Muscle of back (tissue), 11 donors: ENCODE results near the gene FAM151A. TPM values are rescaled to one million over a fixed set of nuclear protein-coding genes. Genes with fewer than 3 reads are reported as not detected.

Experiments
- DNase-seq, 3 donors: peaks; one replicate each; pipeline versions ENCODE4 v3.0.0 to v3.0.0-alpha.2; 2013
- polyA plus RNA-seq, 10 donors: library from polyadenylated mRNA; unstranded; fragments of 120-200 nt; gene quantifications; one replicate each; pipeline ENCODE4 v1.2.1, GENCODE V29; 2013; ENCODE audit not compliant: insufficient read length in 10 of 10

Gene FAM151A
- polyA plus RNA-seq, 10 donors, result 0.19 to 1.4 (median 0.36) TPM; not detected in 1

DNA sequence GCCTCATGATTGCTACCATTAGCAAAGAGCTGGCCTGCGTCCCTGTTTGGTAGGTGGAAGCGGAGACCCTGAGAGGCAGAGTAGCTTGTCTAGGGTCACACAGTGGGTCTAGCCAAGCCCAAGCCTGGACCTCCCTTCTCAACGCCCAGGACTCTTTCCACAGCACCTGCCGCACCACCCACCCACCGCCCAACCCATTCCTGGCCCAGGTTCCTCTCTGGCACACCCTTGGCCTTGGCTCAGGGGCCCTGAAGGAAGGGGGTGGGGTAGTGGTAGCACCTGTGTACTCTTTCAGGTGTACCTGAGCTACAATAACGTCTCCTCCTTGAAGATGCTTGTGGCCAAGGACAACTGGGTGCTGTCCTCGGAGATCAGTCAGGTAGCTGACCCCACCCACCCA lies 19.3 kb downstream of the FAM151A start:
- DNase-seq, result no peak

DNA sequence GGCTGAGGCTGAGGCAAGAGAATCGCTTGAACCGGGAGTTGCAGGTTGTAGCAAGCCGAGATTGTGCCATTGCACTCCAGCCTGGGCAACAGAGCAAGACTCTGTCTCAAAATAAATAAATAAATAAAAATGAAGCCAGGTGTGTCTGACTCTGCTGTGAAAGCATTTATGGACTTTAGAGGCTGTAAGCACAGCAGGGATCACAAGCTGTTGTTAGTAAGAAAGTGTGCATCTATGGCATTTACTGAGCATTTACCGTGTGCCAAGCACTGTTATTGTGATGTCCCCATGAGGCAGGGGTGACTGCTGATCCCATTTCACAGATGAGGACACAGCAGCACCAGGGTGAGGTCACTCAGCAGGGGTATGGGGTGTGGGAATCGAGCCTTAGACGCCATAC lies 20.1 kb downstream of the FAM151A start:
- no peak for DNase-seq

DNA sequence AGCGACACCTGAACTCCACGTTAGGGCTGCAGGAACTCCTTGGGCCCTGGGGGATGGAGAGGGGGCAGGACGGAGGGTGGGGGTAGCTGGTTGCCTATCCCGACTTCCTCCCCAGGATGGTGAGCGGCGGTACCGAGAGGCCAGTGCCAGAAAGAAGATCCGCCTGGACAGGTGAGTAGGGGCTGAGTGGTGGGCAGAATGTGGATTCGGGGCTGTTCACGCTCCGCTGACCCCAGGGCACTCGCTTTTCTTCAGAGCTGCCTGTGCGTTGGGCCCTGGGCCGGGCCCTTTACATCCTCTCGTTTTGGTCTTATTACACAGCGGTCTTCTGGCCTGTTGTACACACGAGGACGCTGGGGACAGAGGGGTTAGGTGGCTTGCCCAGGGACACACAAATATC lies 20.8 kb downstream of the FAM151A start:
- DNase-seq, result no peak

DNA sequence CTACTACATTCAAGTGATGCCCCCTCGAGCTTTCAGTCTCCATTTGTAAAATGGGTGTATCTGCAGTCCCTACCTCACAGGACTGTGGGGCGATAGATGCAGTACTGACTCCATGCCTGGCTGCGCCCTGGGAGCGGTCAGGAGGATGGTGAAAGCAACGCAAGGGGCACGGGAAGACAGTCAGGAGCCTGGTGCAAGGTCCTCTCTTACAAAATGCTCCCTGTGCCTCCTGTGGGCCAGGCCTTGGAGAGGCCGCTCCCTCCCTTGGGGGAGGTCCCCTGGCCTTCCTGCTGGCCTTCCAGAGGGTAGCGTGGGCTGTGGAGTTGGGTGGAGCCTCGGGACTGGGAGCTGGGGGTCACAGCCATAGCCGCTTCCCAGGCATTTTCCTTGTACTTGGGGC lies 21.6 kb downstream of the FAM151A start:
- no peak for DNase-seq

DNA sequence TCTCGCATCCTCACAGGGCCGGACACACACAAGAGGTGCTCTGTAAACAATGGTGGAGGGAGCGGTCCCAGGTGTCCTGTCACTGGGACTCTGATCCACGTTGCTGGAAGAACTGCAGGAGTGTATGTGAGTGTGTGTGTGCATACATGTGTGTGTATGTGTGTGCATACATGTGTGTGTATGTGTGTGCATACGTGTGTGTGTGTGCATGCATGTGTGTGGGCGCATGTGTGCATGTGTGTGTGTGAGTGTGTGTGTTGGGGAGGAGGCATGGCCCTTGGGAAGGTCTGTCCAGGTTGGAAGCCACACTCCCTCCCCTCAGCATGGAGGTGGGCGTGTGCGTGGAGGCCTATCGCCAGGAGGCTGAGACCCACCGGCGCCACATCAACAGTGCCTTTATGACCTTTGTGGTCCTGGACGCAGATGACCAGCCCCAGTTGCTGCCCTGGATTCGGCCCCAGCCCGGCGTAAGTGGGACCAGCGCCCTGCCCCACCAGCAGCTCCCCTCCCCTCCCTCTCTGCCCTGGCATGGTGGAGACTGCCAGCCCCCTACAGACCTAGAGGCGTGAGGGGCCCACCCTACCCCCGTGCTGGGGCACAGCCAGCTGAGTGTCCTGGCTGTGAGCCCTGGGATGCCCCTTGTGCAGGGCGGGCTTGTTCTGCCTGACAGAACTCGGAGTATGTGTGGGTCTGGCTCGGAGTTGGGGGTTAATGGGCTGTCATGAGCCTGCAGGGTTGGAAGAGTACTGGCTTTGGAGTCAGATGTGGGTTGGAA lies 22.2 kb downstream of the FAM151A start:
- no peak for DNase-seq

DNA sequence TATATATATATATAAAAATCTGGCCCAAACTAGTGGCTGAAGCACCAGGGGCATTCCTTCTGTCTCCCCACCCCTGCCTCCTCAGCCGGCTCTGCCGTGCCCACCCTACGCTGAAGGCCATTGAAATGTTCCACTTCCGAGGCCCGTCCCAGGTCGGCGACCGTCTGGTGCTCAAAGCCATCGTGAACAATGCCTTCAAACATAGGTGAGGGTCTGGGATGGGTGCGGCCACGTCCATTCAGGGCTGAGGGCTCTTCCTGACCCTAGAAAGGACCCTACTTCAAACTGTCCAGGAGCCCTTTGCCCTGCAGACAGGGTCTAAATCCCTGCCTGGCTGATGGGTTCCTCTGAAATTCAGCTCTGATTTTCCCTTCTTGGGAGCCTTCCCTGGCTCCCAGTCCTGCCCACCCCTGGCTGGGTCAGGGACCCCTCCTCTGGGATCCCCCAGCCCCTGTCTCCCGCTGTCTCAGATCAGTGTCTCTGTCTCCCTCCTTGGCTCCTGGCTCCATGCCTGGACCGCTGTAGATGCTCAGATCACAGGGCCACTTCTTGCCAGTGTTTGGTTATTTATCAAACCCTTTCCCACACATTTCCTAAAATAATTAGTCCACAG lies 24.0 kb downstream of the FAM151A start:
- DNase-seq, result no peak

DNA sequence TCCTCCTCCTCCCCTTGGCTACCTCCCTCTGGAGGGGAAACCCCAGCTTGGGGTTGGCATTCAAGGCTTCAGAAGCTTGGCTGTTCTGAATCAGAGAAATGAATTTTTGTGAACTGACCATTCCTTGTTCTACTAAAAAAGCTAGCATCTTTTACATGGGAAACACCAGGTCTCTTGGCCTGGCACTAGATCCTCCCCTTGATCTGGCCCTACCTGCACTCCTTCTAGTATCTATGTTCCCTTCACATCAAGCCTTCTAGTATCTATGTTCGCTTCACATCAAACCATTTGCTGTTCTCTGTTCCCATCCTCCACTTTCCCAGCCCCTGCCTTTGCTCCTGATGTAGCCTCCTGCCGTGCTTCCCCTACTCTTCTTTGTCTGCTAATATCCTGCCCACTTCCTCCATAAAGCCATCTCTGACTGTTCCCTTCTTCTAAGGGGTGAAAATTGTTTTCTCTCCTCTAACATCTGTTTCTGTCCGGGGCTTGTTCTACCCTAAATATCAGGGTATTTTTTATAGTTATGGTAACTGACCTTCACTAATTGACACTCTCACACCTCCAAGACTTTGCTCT lies 25.8 kb downstream of the FAM151A start:
- DNase-seq, result no peak

DNA sequence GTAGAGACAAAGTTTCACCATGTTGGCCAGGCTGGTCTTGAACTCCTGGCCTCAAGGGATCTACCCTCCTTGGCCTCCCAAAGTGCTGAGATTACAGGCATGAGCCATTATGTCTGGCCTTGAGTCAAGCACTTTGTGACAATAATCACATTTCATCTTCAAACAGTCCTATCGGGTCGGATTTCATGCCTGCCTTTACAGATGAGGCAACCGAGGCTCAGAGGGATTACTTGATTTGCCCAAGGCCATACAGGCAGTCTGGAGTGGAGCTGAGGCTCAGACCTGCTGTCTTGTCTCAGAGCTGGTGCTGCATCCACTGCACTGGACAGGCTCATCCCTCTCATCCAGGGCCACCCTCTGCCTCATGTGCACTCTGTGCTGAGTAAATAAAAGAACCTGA lies 26.6 kb downstream of the FAM151A start:
- no peak for DNase-seq

DNA sequence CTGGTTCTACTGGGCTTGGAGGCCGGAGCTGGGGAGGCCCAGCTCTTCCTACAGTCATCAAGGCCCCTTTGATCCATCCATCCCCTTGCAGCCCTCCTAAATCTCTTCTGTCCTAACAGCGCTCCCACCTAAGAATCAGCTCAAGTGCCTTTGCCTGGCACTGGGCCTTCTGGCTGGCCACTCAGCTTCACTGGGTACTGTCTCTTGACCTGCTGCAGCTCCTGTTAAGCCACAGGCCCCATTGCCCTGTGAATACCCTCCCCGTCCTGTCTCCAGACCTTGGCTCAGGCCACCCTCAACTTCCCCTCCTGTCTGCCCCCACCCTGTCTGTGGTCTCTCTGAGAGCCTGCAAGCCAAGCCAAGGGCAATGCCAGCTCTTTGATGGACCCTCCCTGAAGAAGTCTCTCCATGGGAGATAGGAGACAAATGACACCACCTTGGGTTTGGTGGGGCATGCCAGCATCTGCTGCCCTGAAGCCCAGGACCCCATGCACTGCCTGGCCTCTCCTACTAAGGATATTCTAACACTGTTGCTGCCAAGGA lies 27.3 kb downstream of the FAM151A start:
- DNase-seq, result no peak

DNA sequence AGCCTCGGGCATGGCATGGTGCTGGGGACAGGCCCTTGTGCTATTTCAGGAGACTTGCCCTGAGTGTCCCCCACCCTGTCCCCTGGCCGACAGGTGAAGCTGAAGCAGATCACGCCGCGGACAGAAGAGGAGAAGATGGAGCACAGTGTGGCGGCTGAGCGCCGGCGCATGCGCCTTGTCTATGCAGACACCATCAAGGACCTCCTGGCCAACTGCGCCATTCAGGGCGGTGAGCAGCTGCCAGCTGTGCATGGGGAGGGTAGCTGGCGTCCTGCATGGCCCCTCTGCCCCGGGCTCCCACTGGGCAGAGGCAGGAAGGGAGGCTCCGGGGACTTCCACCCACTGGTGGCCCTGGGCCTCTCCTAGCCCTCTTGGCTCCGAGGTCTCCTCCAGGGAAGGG lies 28.9 kb downstream of the FAM151A start:
- no peak for DNase-seq

DNA sequence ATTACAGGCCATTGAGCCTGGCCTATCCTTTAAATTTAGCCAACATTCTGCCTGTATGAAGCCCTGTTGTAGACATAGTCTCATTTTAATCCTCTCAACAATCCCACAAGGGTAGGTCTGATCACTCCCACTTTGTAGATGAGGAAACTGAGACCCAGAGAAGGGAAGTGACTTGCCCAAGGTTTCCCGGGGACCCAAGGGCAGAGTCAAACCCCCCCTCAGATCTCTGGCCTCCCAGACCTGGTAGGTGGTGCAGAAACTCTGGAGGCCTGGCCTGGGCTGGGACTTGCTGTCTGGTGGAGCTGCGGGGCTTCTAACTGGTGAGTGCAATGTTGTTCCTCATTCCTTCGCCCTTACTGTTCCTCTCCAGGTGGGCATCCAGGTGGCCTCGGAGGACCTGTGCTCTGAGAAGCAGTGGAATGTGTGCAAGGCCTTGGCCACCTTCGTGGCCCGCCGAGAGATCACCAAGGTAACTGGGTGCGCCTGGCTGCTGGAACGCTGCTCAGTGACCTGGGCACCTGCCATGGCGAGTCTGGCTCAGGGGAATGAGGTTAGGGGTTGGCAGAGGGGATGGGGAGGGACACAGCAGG lies 29.7 kb downstream of the FAM151A start:
- DNase-seq, result no peak

DNA sequence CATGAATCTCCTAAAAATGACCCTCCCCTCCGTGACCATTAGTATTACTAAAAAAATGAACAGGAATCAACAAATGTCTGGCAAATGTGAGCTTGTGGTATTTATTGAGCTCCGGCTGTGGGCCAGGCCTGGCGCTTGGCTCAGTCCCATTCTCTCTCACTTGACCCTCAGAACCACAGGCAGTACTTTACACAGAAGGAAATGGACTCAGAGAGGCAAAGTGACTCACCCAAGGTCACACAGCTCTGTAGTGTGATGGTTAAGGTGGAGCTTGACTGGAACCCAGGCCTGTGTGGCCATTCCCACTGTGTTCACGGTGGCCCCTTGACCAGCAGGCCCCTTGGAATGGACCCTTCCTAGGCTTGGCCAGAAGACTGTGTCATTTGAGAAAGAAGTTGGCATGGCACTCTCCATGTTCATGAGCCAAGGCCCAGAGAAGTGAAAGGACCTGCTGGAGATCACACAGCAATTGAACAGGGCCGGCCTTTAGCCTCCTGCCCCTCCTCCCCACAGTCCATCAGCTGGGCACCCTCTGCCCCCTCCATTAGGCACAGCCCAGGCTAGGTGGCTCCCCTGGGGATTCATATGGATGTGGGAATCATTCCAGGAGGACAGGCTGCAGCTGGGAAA lies 32.1 kb downstream of the FAM151A start:
- DNase-seq, result no peak

DNA sequence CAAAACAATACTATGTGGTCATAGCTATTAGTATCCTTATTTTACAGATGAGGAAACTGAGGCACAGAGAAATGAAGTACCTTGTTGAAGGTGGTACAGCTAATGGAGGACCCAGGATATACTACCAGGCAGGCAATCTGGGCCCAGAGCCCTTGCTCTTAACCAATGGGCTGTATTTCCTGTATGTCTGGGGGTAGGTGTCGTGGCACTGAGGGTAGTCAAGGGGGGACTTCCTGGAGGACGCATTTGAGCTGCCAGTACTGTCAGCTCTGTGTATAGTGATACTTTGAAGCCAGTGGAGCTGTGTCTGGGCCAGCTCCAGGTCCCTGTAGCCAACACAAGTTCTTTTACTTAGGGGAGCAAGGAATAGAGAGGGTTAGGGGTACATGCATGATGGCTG lies 34.9 kb downstream of the FAM151A start:
- no peak for DNase-seq

DNA sequence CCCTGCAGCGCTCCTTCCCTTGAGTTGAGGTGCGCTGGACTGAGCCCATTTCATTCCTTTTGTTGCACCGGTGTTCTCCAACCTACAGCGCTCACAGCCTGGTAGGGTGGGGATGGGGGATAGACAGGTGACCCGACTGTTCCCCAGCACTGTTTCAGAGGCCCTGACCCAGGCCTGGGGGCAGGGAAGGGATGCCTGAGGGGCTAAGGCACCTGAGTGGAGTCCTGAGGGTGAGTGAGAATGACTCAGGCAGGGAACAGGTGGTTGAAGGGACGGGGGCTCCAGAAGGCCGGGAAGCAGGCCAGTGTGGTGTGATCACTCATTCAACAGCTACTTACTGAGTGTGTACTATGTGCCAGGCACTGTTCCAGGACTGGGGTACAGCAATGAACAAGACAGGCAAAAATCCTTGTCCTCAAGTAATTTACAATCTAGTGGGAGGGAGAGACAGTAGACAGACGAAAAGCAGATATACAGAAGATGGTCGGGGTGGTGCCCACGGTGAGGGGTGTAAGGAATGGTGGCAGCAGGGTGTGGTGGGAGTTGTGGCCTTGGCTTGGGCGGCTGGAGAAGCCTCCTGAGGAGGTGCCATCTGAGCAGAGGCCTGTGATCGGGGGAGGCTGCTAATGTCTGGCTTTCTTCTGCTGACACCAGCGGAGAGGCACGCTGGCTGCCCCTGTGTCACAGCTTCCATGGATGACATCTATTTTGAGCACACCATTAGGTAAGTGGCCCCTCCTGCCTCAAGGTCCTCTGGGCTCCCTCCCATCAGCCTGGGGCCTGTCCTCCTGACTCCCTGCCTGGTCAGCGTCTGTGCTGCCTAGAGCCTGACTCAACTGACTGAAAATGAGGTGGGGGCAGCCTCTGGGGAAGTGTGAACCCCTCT lies 37.9 kb downstream of the FAM151A start:
- DNase-seq, result no peak

DNA sequence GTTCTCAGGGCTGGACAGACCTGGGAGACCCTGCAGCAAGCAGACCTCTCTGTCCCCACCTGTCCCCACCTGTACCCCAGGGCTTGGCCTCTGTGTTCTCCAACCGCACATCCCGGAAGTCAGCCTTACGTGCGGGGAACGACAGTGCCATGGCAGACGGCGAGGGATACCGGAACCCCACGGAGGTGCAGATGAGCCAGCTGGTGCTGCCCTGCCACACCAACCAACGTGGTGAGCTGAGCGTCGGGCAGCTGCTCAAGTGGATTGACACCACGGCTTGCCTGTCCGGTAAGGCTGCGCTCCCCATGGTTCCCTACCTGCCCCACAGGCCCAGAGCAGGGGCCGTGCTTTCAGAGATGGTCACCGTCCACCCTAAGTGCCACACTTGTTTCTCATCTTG lies 38.8 kb downstream of the FAM151A start:
- no peak for DNase-seq

DNA sequence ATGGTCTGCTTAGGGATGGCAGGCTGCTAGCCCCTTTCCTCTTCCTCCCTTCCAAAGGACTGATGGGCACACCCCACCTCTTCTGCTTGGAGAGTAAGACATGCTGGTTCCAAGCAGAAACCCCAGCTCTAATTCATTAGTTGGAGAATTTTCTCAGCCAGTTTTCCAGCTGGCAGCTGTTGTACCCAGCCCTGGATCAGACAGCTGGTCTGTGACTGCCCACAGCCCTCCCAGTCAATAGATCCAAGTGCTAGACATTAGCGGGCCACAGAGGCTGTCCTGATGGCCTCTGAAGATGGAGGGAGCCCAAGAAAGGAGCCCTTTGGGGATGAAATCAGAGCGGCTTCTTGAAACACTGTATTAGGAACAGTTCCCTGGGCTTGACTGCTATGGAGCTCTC lies 39.5 kb downstream of the FAM151A start:
- peak; percentile 49 to 73 (median 59) for DNase-seq

DNA sequence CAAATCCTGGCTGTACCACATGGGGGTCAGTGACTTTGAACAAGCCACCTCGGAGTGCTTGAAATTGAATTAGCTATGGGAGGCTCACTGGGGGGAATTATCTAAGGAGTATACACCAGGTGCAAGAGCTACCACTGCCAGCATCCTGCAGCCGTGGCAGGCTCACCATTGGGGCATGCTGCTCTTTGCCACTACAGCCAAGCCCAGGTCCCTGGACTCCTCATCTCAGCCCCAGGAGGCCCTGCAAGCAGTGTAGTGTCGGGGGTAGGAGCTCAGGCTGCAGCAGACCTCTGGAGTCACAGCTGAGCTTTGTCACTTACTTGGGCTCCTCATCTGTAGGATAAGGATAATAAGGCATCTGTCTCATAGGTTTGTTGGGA lies 40.0 kb downstream of the FAM151A start:
- DNase-seq, result no peak

DNA sequence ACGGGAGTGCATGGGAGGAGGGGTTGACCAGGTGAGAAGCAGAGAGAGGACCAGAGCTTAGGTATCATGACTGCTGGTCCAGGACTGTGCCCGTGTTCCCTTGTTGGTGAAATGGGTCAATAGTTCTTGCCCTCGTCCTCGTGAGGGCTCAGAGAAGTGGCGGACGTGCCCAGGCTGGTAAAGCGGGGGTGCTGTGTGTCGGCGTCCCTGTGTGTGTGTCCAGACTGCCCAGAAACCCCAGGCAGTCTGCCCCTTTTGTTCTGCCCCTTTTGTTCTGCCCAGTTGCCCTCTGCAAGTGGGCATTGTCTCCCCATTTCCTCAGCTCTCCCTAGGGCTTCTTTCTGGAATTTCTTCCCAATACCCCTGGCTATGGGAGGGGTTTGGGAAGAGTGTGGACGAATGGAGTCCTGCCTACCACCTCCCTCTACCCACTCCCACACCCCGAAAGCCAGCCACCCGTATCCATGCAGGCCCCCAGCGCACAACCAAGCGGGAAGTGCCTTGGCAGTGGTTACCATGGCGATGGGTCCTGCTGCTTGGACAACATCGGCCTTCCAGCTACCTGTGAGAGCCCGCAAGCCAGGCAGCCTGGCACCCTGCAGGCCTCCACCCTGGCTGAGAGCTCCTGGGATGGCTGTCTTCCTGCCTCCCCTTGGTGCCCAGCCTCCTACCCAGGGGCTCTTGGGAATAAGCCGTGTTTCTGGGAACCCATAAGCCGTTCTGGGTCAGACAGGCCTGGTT lies 40.6 kb downstream of the FAM151A start:
- DNase-seq, result no peak

DNA sequence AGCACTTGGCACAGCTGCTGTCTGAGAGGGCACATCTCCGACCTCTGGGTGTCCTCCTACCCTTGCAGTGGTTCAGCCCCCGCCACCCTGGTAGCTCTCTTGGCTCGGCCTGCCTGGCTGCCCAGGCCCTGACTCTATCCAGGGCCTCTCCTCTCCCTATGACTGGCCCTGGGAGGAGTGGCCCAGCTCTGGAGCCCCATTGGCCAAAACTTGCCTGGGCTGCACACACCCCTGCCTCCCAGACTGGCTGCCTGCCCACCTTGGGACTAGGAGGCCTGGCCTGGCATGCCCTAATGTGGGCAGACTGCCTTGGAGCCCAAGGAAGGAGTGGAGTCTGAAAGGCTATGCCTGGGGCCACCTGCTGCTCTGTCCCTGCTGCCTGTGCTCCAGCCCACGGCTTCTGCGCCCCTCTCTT lies 41.7 kb downstream of the FAM151A start:
- DNase-seq, result peak; percentile 81 to 83 (median 82)

DNA sequence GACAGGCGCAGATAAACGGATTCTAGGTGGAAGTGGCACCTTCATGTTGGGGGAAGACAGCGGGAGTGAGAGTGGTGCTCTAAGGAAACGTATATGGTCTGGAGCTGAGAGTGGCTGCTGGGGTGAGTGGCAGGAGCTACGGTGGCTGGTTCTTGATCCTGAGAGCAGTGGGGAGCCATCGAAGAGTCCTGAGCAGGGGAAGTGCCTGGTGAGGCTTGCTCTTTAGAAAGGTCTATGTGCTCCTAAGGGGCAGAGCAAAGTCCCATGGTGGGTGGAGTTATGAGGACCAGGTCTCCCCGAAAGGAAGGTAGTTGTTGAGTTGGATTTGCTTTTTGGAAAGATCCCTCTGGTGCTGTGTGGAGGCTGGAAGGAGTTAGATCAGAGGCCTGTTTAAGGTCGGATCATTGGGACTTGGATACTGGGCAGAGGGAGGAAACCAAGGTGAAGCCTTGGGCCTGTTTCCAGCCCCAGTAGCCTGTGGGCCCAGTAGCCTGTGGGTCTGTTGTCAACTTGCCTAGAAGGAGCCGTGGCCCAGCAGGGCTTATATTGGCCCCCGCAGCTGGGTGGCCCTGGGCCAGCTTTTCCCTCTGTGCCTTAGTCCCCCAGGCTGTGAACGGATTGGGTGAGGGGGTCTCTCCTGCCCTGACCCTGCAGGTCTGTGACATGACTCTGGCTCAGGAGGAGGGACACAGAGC lies 42.3 kb downstream of the FAM151A start:
- no peak for DNase-seq
